Activated effector memory CD4-positive, alpha-beta T cell treated with Interleukin-2 at 50 U/mL for 16 hours (primary cell): ENCODE results near the gene TUBB2B.

ENCODE experiments used
- DNase-seq: peaks from one replicate; pipeline ENCODE4 v3.0.0-alpha.2; 2020

Gene TUBB2B

GRCh38 chr6:3232017-3232945, 4.8 kb upstream of the TUBB2B start:
- no peak for DNase-seq

DNA sequence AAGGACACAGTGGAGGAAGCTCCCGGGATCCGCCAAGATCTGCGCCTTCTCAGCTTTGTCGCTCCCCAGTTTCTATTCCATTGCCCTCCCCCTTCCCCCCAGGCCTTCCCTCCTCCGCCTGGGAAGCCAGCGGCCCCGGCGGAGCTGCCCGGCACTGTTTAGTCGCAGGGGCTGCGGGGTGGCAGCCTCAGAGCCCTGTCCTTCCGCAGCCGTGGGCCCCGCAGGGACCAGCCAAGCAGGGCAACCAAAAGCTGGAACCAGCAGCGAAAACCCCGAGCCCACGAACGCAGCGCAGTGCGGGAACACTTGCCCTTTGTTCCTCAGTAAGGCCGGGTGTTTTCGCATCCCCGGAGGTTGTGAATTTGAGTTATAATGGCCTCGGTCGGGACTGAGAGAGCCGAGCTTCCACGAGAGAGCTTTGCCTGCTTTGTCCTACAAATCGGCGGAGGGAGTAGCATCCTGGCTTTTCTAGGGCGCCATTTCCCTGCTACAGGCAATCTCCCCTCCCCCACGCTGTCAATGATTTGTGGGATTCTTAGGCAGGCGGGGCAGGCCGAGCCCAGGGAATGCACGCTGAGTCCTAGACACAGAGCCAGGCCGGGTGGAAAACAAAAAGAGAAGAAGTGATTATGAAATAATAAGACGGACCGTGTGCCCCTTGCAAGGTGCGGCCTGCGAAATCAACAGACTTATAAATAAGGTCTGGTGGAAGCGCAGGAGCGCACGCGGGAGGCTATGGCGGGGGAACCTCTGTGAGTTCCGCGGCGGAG, 4.0 kb upstream of the TUBB2B start:
- DNase-seq = no peak

GRCh38 chr6:3230900-3231246, 3.4 kb upstream of the TUBB2B start:
- no peak for DNase-seq

DNA sequence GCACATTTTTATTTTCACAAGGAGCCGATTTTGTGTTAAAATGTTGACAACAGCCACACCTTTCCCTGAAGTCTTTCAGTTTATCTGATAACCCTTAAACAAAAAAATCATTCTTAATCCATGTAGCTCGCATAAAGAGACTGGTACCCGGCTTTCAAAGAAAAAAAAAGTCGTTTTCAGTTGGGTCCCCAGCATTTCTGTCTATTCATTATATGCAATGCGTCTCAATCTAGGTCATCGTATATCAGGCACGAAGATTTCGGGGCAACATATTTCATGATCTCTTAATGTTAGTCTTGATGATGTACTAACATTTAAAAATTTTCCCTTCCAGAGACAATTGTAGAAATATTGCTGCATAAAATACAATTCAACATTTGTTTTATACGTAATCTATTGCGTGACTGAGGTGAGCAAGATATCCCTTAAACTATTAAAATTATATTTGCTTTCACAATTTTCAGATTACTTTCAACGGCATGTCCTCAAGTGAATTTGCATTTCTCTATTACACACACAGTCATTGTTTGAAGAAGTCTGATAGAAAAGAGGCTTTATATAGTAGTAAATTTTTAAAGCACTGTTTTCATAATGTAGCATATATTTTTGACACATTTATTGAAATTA, 2.9 kb upstream of the TUBB2B start:
- DNase-seq = no peak

DNA sequence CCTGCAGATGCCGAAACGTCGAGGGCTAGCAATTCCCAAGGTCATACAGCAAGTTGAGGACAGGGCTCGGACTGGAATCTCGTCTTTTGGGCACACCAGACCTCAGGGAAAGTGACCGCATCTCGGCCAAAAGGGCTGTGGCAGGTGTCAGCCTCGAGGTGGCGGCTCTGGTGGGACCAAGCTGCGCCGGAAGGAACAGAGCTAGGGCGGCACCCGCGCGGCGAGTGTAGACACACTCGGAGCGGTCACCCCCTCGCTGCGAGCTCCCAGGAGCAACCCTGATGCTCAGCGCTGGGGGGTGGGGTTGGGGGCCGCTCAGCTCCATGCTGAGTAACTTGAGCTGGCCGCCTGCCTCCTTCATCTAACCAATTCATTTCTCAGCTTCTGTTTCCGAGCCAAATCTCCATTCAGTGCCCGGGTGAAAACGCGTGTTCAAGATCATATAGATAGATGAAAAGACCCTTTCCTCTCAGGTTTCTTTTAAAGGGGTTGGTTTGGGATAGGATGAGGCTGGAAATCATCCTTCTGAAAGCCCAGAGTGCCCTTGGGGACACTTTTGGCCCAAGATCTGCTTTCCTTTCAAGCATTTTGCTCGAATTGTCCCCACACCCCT, 2.2 kb upstream of the TUBB2B start:
- no peak for DNase-seq

GRCh38 chr6:3228771-3229565, 1.5 kb upstream of the TUBB2B start:
- DNase-seq = no peak

DNA sequence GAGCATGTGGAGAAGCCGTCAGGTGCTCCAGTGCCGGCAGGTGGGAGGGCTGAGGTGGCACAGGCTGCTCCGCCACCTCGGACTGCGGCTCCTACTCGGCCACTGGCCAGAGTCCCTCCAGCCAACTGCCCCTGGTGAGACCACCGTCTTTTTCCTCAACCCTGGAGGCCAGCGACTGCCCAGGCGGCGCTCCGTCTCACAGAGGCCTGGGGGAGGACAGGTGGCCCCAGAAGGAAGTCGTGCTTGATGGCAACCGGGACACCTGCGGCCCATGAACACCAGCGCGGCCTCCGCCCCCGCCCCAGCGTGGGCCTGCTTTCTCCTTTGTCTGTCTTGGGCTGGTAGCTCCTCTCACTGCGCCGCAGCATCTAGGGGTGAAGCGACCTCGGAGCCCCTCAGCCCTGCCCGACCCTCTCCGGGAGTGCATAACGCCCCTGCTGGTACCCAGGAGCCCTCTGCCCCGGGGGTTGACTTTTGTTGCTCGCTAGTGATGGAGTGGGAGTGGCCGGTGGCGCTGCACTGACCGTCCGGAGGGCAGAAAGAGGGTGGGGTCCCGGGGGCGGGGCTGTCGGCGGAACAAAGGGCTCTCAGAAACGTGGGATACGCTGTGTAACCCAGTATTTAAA, 706 bp upstream of the TUBB2B start:
- no peak for DNase-seq

DNA sequence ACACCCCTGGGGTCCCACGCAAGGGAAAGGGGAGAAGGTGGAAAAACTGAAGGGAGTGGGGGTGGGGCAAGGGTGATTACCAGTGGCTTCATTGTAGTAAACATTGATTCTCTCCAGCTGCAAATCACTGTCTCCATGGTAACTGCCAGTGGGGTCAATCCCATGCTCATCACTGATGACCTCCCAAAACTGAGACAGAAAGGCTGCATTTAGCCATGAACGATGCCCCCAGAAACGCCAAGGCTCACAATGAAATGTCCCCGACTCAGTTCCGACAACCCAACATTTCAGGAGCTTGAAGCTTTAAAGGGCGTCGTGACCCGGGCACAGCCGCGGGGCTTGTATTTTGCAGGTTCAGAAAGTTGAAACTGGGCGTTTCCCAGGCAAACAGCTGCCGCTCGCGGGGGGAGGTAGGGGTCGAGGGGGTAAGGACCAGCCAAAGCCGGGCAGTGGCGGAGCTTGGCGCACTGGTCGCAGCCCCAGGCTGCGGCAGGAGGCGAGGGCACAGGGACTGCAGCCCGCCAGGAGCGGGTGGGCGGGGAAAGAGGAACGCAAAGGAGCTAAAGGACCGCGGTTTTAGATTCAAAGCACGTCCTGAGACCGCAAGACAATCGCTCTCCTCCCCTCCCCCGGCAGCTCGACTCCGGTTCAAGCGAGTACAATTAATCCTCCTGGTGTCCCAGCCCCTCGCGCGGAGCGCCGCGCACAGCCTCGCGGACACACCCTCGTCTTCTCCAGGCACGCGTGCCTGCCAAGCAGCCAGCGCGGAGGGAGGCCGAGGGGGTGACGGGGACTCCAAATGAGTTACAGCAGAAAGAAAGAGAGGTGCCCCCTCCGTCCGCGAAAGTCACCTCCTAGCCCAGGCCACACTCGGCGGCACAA, 731 bp downstream of the TUBB2B start:
- DNase-seq = no peak

DNA sequence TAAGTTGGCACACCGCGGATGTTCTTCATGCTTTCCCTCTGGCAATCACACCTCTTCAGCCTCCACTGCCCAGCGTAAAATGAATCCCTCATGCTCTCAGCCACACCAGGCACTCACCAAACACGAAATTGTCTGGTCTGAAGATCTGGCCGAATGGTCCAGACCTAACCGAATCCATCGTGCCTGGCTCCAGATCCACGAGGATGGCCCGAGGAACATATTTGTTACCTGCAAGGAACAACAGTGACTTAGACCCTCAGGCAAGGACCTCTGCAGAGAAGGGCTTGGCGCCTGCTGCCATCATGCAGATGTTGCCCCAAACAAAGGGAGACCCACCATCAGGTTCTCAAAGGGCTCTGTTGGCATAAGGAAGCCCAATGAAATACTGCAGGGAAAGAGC, 1.4 kb downstream of the TUBB2B start:
- DNase-seq = no peak

GRCh38 chr6:3222506-3223038, 4.9 kb downstream of the TUBB2B start:
- DNase-seq = no peak

DNA sequence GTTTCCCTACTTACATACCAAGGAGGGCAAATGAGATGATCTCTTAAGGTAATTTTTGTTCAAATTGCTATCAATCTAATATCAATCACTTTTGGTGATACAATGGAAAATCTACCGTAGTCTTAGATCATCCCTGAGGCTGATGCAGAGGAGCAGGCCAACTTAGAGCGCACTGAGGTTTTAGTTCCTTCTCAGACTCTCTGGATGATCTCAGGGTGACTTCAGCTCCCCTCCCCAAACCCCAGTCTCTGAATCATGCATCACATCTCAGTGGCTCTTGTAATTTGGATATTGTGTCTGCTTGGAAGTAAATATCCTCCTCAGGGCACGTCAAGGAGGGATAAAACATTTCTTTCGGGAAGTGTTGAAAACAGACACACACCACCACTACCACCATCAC, 5.9 kb downstream of the TUBB2B start:
- DNase-seq = no peak

GRCh38 chr6:3220366-3220765, 7.1 kb downstream of the TUBB2B start:
- no peak for DNase-seq

DNA sequence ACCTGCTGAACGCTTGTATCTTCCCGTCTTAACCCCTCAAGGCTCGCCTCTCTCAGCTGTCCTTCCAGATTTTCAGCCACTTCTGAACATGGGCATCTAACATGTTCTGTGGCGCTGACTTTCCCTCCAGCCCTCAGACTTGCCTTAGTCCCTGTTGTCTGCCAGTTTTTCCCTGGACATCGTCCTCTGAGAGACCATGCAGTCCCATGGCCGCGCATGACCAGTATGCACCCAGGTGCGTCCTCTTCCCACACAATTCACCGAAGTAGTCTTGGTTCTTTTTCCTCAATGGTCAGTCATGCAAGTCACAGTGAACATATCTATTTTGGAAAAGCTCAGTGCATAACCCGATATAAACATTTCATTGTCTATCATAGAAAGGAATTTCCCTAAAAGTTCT, 9.2 kb downstream of the TUBB2B start:
- DNase-seq = no peak

GRCh38 chr6:3217286-3217685, 10.2 kb downstream of the TUBB2B start:
- DNase-seq = no peak

GRCh38 chr6:3214898-3215297, 12.6 kb downstream of the TUBB2B start:
- DNase-seq = no peak

DNA sequence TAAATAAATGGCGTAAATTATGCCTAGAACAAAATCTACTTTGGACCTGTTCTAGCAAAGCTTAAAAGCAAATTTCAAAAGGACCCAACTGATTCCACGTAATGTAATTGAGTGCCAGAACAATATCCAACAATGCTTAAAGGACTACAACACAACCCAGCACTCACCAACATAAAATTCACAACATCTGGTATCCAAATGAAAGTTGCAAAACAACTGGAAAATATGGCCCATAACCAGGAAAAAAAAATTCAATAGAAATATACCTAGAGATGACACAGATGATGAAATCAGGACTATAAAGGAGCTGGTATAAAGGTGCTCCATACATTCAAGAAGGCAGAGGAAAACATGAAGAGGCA, 14.1 kb downstream of the TUBB2B start:
- DNase-seq = no peak

- DNase-seq = no peak
Measured at GRCh38 chr6:3212261-3212660, 15.2 kb downstream of the TUBB2B start.

DNA sequence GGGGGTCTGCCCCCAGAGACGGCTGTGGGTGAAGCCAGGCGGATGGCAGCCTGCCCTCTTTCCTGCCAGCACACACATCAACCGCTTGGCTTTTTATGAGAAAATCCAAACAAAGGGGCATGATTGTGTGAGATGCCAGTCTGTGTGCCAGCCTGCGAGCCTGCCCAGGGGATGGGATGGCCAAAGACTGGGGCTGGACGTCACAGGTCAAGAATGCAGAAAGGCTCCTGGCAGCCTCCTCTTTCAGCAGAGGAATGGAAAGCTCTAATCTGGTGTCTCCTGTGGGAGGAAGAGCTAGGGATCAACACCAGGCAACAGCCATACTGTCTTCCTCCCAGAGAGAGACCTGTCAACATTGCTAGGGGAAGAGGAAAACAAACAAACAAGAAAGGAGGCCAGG, 15.8 kb downstream of the TUBB2B start:
- no peak for DNase-seq

DNA sequence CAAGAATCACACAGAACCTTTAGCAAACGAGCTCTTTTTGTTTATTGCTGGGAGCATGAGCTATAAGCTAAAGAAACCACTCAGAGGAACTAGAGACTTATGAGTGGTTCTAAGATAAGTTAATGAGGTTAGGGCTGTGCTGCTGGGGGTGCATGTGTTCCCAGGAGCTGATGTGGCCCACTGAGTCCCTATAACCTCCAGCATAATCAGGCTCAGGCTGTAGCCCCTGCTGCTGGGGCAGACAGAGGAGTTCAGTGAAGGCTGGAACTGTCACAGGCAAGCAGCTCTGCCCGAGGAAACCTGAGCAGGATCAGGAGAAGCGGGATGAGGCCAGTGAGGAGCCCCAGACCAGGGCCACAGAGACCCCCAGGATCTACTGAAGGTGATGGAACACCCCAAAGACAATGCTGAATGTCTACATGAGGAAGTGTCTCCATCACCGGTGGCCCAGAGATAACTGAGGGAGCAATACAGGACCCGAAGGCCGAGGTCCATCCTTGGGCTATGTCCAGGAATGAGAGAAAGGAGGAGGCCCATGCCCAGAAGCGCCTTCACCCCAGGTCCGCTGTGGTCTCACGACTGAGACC, 17.3 kb downstream of the TUBB2B start:
- no peak for DNase-seq
